Spinal cord (tissue), 10 donors: ENCODE results near the gene FABP1. TPM values are rescaled to one million over a fixed set of nuclear protein-coding genes. Genes with fewer than 3 reads are reported as not detected.

Source experiments
- DNase-seq, 6 donors: peaks; one replicate each; pipeline versions ENCODE4 v3.0.0 to v3.0.0-alpha.2; 2013 to 2015; ENCODE audit warnings: low spot score in 6 of 6, low read depth in 4 of 6
- H3K27ac ChIP-seq: one replicate; pipeline ENCODE4 v1.5.1; 2013; ENCODE audit warnings: low read depth, low read length, control low read depth
- H3K27me3 ChIP-seq: one replicate; pipeline ENCODE4 v1.6.1; 2013; ENCODE audit warnings: low read length; ENCODE audit not compliant: control insufficient read depth, insufficient read depth
- H3K36me3 ChIP-seq: one replicate; pipeline ENCODE4 v1.6.1; 2013; ENCODE audit warnings: low read length; ENCODE audit not compliant: control insufficient read depth, insufficient read depth
- H3K4me1 ChIP-seq: one replicate; pipeline ENCODE4 v1.6.1; 2013; ENCODE audit warnings: low read length; ENCODE audit not compliant: control insufficient read depth, insufficient read depth
- H3K4me3 ChIP-seq: one replicate; pipeline ENCODE4 v1.5.1; 2013; ENCODE audit warnings: low read depth, low read length, control low read depth
- H3K9me3 ChIP-seq: one replicate; pipeline ENCODE4 v1.6.1; 2013; ENCODE audit warnings: low read length; ENCODE audit not compliant: control insufficient read depth, insufficient read depth
- WGBS: methylation state at CpG from one replicate; pipeline ENCODE4 v1.1.5; 2013; ENCODE audit warnings: missing lambda C conversion rate; ENCODE audit not compliant: insufficient coverage; 5-methylcytosine and 5-hydroxymethylcytosine counted together
- polyA plus RNA-seq, 2 donors: library from polyadenylated mRNA; unstranded; fragments of 120-200 nt; gene quantifications; one replicate each; pipeline ENCODE4 v1.2.1, GENCODE V29; 2013; ENCODE audit not compliant: insufficient read length in 2 of 2
- total RNA-seq, 2 donors: library from RNA; depleted of rRNA in 1 of 2; stranded (reverse); fragments of 120-200 nt in 1 of 2; fragments of >200 nt in 1 of 2; gene quantifications; one replicate each; pipeline versions ENCODE4 v1.2.3 to v1.2.4, GENCODE V29; 2013 to 2014
- donor health status: healthy.

FABP1 gene
- total and polyA plus RNA-seq, 4 donors: 0.39 to 0.80 (median 0.48) TPM; not detected in 1

GRCh38 chr2:88097891-88098557 is 29.8 kb downstream of the FABP1 start:
- no peak for DNase-seq
- H3K27ac ChIP-seq: no peak overlapping the region
- no peaks in the 10 kb centered on the region for H3K9me3 ChIP-seq
- 95% methylated on average over 3 of the region's 4 CpGs for WGBS
- no peak overlapping the region for H3K4me3 ChIP-seq
- H3K36me3 ChIP-seq: no peaks in the 10 kb centered on the region
- no peaks in the 10 kb centered on the region for H3K27me3 ChIP-seq
- peaks cover 8% of the 10 kb centered on the region for H3K4me1 ChIP-seq

DNA sequence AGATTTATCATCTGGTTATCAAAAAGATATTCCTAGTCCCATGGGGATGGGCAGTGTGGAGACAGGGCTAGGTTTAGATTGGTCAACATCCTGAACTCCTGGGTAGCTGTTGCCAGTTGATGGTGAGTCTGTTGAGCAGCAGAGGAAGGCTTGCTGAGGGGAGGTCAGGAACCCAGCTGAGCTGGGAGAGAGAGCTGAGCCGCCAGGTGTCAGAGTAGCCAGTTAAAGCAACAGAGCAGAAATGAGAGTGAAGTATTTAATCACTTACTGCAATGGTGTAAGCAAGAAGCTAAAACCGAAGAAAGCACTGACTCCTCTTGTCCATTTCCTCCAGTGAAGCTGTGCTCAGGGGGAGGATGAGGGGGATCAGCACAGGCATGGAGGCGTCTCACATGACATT is 30.7 kb downstream of the FABP1 start:
- DNase-seq: no peak
- Histone ChIP-seq H3K36me3 (no peaks in the 10 kb centered on the region), H3K27ac (no peak overlapping the region), H3K9me3 (no peaks in the 10 kb centered on the region), H3K4me1 (peaks cover 8% of the 10 kb centered on the region), H3K4me3 (no peak overlapping the region), H3K27me3 (no peaks in the 10 kb centered on the region)
- 81% methylated on average over 2 of the region's 3 CpGs for WGBS

GRCh38 chr2:88096708-88097107 is 31.2 kb downstream of the FABP1 start:
- Histone ChIP-seq H3K4me1 (peaks cover 8% of the 10 kb centered on the region), H3K27me3 (no peaks in the 10 kb centered on the region), H3K4me3 (no peak overlapping the region), H3K36me3 (no peaks in the 10 kb centered on the region), H3K27ac (no peak overlapping the region), H3K9me3 (no peaks in the 10 kb centered on the region)
- DNase-seq: no peak
- 93% methylated on average over 3 of the region's 5 CpGs for WGBS

DNA sequence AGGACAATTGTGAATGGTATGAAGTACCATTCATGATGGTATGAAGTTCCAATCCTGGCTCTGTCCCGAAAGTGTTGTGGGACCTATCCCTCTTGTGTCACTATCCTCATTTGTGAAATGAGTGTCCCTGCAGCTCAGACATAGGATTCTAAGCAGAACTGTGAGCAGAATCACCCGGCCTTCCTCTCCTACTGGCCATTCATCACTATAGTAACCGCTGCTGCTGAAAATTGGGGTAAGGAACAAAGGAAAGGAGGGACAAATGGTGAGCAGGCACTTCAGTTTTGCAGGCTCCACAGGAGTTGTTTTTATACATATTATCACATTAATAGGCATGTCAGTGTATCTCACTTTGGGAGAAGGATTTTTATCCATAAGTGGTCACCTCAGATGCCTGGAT is 32.8 kb downstream of the FABP1 start:
- no peak overlapping the region for H3K27ac ChIP-seq
- 17% methylated on average over 1 of the region's 3 CpGs for WGBS
- no peak overlapping the region for H3K4me3 ChIP-seq
- H3K9me3 ChIP-seq: no peaks in the 10 kb centered on the region
- peaks cover 5% of the 10 kb centered on the region for H3K4me1 ChIP-seq
- H3K27me3 ChIP-seq: no peaks in the 10 kb centered on the region
- DNase-seq: peak in 2 of 6 donors; percentile 25 to 64
- no peaks in the 10 kb centered on the region for H3K36me3 ChIP-seq

DNA sequence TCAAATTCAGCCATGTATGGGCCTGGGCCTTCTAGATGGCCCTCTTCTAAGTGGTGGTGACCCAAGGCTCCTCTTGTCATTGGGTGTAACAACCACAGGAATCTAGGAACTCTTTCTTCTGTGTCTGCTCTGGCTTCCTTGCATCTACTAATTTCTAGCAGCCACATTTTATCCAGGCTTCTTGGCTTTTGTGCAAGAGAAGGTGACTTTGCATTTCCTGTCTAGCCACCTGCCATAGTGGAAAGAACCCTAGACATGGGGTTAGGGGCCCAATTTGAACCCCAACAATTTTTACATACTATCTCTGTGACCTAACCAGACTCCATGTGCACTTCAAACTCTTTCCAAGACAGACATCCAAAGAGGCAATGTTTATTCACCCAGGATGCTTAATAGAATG is 35.1 kb downstream of the FABP1 start:
- Histone ChIP-seq H3K4me1 (peaks cover 5% of the 10 kb centered on the region), H3K27me3 (no peaks in the 10 kb centered on the region), H3K9me3 (no peaks in the 10 kb centered on the region), H3K4me3 (no peak overlapping the region), H3K36me3 (no peaks in the 10 kb centered on the region), H3K27ac (no peak overlapping the region)
- no peak for DNase-seq

- Histone ChIP-seq H3K4me1 (peaks cover 5% of the 10 kb centered on the region), H3K4me3 (no peak overlapping the region), H3K27ac (no peak overlapping the region), H3K9me3 (no peaks in the 10 kb centered on the region), H3K36me3 (no peaks in the 10 kb centered on the region), H3K27me3 (no peaks in the 10 kb centered on the region)
- no peak for DNase-seq
- WGBS: 71% methylated on average over 1 of the region's 3 CpGs
Observed at GRCh38 chr2:88091943-88092342, 35.9 kb downstream of the FABP1 start.

GRCh38 chr2:88090446-88091283 is 37.2 kb downstream of the FABP1 start:
- H3K27ac ChIP-seq: no peak overlapping the region
- DNase-seq: no peak
- H3K27me3 ChIP-seq: no peaks in the 10 kb centered on the region
- H3K9me3 ChIP-seq: no peaks in the 10 kb centered on the region
- no peak overlapping the region for H3K4me3 ChIP-seq
- no peaks in the 10 kb centered on the region for H3K36me3 ChIP-seq
- WGBS: 67% methylated on average over 4 of the region's 8 CpGs
- H3K4me1 ChIP-seq: peaks cover 5% of the 10 kb centered on the region

DNA sequence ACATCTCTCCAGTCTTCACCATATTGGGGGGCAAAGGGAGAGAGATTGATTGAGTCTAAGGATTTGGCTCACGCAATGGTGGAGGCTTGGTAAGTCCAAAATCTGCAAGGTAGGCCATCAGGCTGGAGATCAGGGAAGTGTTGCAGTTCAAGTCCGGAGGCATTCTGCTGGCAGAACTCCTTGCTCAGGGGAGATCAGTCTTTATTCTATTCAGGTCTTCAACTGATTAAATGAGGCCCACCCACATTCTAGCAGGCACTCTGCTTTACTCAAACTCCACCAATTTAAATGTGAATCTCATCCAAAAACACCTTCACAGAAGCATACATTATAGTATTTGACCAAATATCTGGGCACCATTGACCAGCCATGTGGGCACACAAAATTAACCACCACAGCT is 38.9 kb downstream of the FABP1 start:
- H3K4me1 ChIP-seq: no peaks in the 10 kb centered on the region
- no peak overlapping the region for H3K27ac ChIP-seq
- no peaks in the 10 kb centered on the region for H3K27me3 ChIP-seq
- H3K4me3 ChIP-seq: no peak overlapping the region
- DNase-seq: no peak
- no peaks in the 10 kb centered on the region for H3K9me3 ChIP-seq
- H3K36me3 ChIP-seq: no peaks in the 10 kb centered on the region
- WGBS: 94% methylated on average over 2 of the region's 2 CpGs

- Histone ChIP-seq H3K27ac (no peak overlapping the region), H3K27me3 (no peaks in the 10 kb centered on the region), H3K4me1 (no peaks in the 10 kb centered on the region), H3K4me3 (no peak overlapping the region), H3K36me3 (no peaks in the 10 kb centered on the region), H3K9me3 (no peaks in the 10 kb centered on the region)
- WGBS: 91% methylated on average over 11 of the region's 17 CpGs
- no peak for DNase-seq
Observed at GRCh38 chr2:88087763-88088162, 40.1 kb downstream of the FABP1 start.

GRCh38 chr2:88087073-88087472 is 40.8 kb downstream of the FABP1 start:
- Histone ChIP-seq H3K36me3 (no peaks in the 10 kb centered on the region), H3K27ac (no peak overlapping the region), H3K4me1 (peaks cover 6% of the 10 kb centered on the region), H3K4me3 (no peak overlapping the region), H3K9me3 (no peaks in the 10 kb centered on the region), H3K27me3 (no peaks in the 10 kb centered on the region)
- DNase-seq: no peak
- WGBS: 95% methylated on average over 2 of the region's 2 CpGs
